Stimulated activated CD8-positive, alpha-beta memory T cell treated with anti-CD3 and anti-CD28 coated beads, Interleukin-12 subunit alpha, Interleukin-12 subunit beta, amount 100 ng/mL, for 24 hours (primary cell): ENCODE results near the gene ACAP1.
A peak's percentile ranks its signal among the peaks of the same experiment; 100 is the strongest.

Experiments
- DNase-seq: peaks from one replicate; pipeline ENCODE4 v3.0.0-alpha.2; 2020; ENCODE audit errors: extremely low read depth

ACAP1 gene

GRCh38 chr17:7311110-7311705 lies 25.1 kb upstream of the ACAP1 start:
- DNase-seq: no peak

- no peak for DNase-seq
These were observed 23.8 kb upstream of the ACAP1 start for GRCh38 chr17:7312432-7313087.

GRCh38 chr17:7313088-7313889 lies 23.0 kb upstream of the ACAP1 start:
- DNase-seq: no peak

- no peak for DNase-seq
These were observed 22.2 kb upstream of the ACAP1 start for GRCh38 chr17:7313890-7314718.

- DNase-seq: peak; percentile 84
These were observed 21.4 kb upstream of the ACAP1 start, which contains the start of gene GPS2 for GRCh38 chr17:7314719-7315569. TSS of gene GPS2 (minus strand) at chr17:7315360. CDS start at chr17:7315052, 308 bp downstream.

GRCh38 chr17:7315570-7316235 lies 20.6 kb upstream of the ACAP1 start:
- no peak for DNase-seq

GRCh38 chr17:7317161-7317803 lies 19.0 kb upstream of the ACAP1 start:
- no peak for DNase-seq

- no peak for DNase-seq
These were observed 18.0 kb upstream of the ACAP1 start for GRCh38 chr17:7318121-7318860.

GRCh38 chr17:7321466-7321865 lies 14.9 kb upstream of the ACAP1 start:
- no peak for DNase-seq

- DNase-seq: no peak
These were observed 13.7 kb upstream of the ACAP1 start for GRCh38 chr17:7322520-7323194.

- DNase-seq: no peak
These were observed 12.4 kb upstream of the ACAP1 start for GRCh38 chr17:7323731-7324437.

GRCh38 chr17:7324438-7324779 lies 11.9 kb upstream of the ACAP1 start:
- DNase-seq: no peak

- no peak for DNase-seq
These were observed 11.2 kb upstream of the ACAP1 start for GRCh38 chr17:7325031-7325528.

- DNase-seq: no peak
These were observed 10.1 kb upstream of the ACAP1 start for GRCh38 chr17:7326186-7326585.

GRCh38 chr17:7327056-7327455 lies 9.3 kb upstream of the ACAP1 start:
- no peak for DNase-seq

GRCh38 chr17:7327501-7327900 lies 8.8 kb upstream of the ACAP1 start:
- DNase-seq: no peak

GRCh38 chr17:7328009-7328408 lies 8.3 kb upstream of the ACAP1 start:
- DNase-seq: no peak

GRCh38 chr17:7328840-7329373 lies 7.4 kb upstream of the ACAP1 start, which contains the start of gene NEURL4:
TSS of gene NEURL4 (minus strand) at chr17:7329335. CDS start at chr17:7329312, 23 bp downstream.
- no peak for DNase-seq
